Cerebellar nuclear complex (tissue), 1 donor: ENCODE measurements around the gene GRIN3A.
"Not testable (repeated sequence)": the region's sequence is repeated elsewhere in the genome, so short reads cannot be mapped to it uniquely, and the experiment has no call there.

Experiments
- DNase-seq, 2 experiments: peaks; one replicate each; lab custom pipeline; 2025; lab: John Stamatoyannopoulos, UW

The GRIN3A gene

DNA sequence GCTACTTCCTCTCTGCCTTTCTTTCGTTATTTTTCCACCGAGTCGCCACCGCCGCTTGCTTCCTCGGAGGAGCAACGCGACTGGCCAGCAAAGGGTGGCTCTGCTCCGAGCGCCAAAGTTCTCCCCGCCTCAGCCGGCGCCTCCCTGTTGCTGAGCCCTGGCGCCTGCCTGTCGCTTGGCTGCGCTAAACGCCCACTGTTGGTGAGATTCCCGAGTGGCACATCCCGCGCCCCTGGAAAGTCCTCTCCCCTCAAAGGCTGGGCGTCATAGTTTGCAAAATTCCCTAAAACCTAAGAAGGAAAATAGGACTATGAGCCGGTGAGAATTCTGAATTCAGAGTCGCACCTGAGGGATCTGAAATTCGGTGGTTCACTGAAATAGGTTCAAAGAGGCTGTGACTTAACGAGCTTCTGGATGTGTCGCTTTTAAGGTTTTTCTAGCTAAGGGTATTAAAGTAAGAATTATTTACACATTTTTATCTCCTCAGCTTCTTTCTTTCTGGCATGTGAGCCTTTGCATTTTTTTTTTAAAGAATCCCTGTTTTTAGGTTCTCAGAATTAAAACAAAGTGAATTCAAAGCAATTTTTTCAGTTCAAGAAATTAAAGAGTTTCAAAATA lies at the start of gene GRIN3A:
GRIN3A (minus strand) TSS at position 82 of the 618 bp plus-strand sequence. CDS start 668 bp downstream, outside the sequence.
- DNase-seq: no peak

DNA sequence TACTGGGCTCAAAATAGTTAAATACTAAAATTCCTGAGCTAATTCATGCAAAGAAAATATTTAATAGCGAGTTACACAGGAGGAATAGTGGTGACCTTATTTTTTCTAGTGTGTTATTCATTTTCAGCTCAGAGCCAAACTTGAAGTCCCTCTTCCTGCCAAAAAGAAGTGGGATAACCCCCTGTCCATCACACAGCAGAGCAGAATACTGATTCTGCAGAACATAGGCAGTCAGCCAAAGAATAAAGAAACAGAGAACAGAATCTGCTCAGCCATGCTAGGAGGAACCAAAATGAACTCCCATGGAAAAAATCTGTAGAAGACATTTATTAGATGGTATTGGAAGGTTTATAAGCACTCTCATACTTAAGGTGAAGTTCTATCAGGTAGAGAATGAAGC lies 49.4 kb upstream of the GRIN3A start:
- no peak for DNase-seq

DNA sequence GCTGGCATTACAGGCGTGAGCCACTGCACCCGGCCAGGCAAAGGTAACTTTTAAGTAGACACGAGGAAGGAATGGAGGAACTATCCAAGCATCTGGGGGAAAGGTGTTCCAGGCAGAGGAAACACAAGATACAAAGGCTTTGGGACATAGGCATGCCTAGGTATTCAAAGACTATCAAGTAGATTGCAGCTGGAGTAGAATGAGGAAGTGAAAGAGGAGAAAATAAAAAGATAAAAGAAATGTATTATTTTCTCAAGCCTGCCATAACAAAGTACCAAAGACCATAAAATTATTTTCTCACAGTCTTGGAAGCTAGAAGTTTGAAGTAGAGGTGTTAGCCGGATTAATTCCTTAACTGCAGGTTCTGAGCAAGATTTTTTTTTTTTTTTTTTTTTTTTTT lies 39.9 kb upstream of the GRIN3A start:
- no peak for DNase-seq

DNA sequence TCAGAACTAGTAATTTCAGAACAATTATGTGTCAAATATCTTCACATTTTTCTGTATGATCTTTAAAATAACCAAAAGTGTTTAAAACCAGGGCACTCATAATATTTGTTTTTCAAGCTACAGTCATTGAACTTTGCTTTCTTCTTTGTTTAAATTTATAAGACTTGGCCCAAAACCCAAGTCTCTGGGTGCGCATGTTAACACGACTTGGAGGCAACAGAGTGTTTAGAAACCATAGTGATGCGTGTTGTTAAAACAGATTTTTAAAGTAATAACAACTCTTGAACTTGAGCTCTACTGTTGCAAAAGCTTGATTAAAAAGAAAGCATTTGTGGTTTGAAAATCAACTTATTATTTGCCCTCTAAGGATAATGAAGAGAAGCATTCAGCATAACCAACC lies 26.0 kb upstream of the GRIN3A start:
- no peak for DNase-seq

DNA sequence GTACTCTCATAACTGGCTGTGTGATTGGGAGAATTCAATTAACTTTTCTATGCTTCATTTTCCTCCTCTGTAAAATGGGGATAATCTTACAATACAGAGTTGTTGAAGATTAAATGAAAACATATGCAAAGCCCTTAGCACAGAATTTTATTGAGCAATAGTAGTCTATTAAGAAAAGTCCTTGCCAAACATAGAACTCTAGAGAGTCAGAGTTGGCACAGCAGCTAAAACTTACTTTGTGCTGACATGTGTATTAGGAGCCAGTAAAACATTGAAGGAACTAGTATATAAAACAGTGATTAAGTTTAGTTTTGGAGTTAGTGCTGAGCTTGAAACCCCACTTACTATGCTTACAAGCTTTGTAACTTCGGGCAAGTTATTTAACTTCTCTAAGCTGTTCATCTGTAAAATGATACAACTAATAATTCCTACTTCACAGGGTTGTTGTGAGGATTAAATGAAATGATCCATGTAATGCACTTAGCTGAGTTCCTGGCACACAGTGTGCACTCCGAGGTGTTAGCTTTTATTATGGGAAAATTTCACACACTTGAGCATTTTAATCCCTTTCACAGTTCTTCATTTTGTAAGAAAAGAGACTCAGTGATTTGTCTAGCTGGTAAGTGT lies 20.0 kb upstream of the GRIN3A start:
- DNase-seq: no peak

DNA sequence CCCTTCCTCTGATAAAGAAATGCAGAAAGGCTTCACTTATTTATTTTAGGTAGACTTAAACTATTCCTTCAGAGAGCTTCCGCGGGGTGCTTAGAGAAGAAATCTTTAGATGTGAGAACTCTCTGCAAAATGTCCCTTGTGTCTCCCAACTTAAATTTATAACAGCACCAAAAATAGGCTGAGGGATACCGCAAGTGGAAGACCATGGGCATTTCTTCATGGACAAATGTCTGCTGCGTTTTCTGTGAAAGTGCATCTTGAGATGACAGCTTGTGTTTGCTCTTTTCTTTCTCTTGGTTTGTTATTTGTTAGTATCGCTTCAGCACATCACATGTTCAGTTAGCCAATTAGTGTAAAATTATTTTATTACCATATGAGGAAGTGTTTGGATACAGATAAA lies 15.3 kb upstream of the GRIN3A start:
- no peak for DNase-seq

DNA sequence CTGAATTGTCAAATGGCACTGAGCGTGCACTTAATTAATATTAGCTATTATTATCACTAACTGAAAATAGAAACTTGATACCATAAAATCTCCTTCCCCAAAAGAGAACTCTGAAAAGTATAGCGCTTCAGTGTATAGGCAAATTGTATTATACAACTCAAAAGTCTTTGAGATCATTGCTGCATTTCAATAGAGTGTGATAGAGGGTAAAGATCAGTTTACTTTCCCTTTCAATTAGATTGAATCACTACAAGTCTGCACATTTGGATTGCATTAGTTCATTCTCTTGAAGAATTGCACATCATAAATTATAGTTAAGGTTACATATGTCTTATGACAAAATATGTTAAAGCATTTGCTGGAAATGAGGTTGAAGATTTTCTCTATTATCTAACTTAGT lies 13.4 kb upstream of the GRIN3A start:
- no peak for DNase-seq

DNA sequence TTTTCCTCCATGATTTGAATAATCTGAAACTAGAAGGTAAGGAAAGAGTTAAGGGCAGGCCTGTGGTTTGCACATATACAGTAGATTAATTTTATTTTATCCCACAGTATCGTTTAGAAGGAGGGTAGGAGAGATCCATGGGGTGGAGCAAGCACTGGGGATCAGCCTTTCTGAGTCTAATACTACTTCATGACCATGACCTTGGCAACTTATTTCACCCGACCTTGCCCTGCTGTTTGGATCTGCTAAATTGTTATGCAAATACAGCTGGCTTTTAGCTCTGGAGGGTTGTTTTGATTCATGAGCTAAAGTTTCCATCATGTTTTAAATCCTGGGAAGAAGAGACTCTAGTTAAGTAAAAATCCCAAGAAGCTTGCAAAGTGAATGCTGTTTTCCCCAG lies 864 bp upstream of the GRIN3A start:
- DNase-seq: no peak

DNA sequence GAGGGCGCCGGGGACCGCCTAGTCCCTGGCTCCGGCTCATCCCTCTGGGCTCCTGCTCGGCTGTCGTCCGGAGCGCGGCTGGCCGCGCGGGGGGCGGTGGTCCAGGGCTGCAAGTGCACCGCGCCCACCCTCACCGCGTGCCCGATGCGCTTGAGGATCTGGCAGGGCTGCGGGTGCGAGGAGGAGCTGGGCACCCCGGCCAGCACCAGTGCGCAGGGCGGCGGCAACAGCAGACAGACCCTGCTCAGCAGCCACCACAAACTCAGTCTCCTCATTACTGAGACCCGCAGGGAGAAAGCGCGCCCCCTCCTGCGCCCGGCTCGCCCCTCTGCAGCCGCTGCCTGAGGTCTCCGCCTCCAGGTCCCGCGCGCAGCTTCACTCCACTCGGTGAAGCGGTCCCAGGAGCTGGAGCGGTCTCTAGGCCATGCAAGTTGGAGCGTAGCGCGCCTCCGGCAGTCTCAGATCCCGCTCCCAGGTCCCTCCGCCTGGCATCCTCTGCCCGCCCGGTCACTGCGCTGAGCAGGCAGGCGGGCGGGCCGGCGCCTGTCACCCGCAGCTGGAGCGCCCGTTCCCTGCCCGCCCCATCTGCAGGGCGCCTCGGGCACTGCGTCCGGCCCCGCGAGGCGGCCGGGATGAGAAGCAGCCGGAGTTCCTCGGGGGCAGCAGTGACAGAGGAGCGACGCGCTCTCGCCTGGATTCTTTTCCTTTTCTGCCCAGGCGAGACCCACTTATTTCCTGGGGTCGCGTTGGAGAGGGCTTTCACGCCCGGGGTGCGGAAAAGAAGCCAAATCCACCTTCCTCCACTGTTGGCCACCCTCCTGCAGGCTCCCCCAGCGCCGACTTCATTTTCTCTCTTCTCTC lies 512 bp downstream of the GRIN3A start:
- no peak for DNase-seq

DNA sequence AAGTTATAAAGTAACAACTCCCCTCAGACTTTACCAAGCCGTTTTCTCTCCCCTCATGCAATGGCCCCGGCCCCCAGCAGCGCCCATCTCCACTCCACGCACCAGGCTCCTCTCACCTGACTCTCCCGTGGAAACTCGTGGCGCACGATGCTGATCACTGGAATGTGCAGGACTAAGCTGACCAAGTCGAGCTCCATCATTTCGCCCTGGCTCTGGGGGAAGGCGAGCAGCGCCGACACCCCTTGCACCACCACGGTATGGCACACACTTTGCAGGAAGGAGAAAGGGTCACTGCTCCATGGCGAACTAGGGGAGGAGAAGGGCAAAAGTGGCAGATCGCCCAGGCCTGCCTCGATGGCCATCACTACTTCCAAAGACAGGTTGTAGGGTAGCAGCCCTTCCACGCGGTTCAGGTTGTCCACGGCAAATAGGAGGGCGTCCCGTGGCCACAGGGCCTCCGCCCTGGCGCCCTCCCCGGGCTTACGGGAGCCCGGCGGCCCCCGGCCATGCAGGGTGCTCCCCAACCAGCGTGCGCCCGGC lies 1.2 kb downstream of the GRIN3A start:
- no peak for DNase-seq

DNA sequence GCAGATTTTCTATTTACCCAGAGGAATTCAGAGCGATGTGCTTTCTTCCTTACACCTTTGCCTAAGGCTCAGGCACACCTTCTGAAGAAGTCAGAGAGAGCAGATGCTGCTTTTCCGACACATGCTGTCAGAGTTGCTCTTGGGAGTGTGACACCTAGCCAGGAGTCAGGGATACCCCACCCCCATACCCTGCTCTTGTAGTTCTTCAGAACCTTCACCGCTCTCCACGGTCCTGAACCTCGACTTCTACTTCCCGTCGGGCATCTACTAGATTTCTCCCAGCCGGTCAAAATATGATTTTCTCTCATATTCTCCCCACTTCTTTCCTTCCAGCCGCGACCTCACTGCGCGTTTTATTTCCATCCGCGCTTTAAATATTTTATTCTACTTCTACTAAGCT lies 1.7 kb downstream of the GRIN3A start:
- DNase-seq: no peak

DNA sequence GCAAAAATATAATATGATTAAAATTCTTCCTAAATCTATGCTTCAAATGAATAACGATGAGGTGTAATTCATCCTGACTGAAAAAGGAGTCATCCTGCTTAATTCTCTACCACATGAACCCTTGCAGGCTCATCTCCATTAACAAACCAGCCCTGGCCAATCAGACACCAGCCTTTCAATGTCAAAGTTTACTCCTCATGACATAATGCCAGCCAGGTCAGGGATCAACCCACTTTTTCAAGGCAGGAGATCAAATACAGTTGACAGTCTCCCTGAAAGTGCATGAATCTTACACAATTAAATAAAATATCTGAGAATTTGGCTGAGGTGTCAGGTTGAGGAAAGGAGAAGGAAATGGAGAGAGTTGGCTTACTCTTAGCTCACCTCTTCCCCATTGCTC lies 7.0 kb downstream of the GRIN3A start:
- no peak for DNase-seq

DNA sequence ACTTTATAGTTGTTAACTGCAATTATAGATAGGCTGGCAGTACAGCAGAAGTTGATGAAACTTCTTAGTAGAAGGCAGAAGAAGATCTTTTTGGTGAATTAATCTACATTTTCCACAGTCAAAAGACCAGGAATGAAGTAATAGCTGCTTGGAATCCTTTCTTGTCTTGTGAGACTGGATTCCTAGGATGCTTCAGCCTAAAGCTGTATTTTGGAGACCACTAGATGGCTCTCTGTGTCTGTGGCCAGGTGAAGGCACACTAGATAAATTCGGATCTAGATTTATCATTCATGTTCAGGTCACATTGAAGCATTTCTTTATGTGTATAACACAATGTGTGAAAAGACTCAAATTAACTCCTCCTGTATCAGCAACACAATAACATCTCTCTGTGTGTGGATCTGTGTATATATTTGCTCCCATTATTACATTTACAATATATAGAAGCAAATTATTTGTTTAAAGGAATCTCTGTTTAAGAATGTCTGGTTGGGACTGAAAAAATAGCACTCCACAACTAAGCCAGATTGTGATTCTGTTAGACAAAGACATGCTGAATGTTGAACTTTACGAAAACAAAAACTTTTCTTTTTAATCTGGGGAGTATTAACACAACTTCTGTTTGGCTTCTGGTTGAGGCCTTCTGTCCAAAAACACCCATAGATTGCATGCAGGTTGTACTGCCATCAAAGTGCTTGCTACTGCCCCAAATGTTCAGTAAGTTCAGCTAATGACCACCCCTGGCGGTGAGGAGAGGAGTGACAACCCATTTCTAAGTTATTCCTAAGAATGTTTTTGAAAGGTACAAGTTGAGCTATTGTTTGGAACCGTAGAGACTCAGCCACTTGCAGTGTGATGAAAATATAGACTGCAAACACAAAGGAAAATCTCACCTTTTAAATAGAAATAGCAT lies 10.6 kb downstream of the GRIN3A start:
- DNase-seq: no peak

DNA sequence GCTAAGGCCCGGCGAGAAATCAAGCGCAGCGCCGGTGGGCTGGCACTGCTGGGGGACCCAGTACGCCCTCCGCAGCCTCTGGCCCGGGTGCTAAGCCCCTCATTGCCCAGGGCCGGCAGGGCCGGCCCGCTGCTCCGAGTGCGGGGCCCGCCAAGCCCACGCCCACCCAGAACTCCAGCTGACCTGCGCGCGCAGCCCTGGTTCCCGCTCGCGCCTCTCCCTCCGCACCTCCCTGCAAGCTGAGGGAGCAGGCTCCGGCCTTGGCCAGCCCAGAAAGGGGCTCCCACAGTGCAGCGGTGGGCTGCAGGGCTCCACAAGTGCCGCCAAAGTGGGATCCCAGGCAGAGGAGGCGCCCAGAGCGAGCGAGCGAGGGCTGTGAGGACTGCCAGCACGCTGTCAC lies 14.2 kb downstream of the GRIN3A start:
- DNase-seq: not testable (repeated sequence)

DNA sequence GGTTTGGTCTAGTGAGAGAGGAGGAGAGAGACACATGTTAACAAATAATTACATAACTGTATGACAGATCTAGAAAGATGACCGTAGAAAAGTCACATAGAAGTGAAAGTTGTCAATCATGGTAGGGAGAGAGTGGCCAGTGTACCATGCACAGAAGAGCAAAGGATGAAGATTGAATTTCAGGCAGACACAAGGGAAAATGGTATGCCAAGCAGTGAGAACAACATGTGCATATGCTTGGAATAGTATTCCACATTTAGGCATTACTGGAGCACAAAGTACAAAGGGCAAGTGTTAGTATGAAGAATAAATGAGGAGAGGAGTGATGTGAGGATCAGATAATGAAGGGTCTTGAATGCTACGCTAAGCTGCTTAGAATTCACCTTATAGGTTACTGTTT lies 20.3 kb downstream of the GRIN3A start:
- DNase-seq: no peak

DNA sequence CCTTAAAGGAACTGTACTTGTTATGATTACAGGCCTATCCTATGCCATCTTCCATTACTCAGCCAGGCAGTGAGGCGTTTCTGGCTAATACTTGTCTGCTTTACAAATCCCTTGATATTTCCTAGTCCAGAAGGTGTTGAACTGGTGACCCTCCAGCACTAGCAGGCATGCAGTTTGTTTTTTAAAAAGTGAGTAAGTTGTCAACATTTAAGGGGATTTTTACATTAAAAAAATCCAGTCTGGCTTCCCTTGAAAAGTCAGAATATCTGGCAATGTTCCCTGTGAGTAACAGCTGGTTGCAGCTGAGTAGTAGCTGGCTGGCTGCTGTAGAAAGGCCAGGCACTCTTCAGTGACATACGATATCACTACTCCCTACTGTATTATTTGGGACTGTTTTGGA lies 21.8 kb downstream of the GRIN3A start:
- no peak for DNase-seq

DNA sequence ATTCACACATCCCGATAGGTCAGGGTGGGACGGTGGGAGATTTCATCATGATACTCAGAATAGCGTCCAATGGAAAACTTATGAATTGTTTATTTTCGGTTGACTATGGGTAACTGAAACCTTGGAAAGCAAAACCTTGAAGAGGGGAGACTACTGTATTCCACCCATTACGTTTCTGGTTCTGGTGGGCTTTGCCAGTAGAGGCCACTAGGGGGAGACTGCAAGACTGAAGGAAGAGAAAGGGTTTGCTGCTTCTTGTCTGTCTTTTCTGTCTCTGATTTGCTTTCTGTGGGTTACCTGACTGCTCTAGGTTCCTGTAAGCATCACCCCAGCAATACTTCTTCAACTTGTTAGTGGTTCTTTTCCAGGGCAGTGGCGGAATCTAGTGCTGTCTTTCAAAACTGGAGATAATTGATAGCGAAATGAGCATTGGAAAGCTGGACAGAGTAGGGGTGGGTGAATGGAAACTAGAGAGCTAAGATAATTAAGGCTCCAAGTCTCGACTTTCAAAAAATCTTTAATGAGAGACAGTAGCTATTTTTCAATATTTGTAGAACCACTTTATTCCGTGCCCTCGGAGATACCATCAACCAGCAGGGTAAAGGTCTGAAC lies 27.0 kb downstream of the GRIN3A start:
- no peak for DNase-seq

DNA sequence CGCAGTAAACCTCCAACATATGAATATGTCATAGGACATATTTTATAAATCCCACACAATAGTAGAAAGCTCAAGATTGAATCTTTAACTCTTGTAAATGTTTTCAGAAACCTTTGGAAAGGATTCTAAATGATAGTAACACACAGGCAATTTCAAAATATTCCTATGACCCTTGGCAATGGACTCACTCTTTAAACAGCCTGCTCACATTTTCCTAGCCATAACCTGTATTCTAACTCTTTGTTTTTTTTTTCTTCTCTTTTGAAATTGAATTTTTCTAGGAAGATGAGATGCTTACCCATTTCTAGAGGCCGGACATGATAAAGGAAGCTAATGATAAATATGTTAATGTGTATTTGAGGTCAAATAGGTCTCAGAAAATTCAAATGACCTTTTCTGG lies 29.6 kb downstream of the GRIN3A start:
- no peak for DNase-seq

DNA sequence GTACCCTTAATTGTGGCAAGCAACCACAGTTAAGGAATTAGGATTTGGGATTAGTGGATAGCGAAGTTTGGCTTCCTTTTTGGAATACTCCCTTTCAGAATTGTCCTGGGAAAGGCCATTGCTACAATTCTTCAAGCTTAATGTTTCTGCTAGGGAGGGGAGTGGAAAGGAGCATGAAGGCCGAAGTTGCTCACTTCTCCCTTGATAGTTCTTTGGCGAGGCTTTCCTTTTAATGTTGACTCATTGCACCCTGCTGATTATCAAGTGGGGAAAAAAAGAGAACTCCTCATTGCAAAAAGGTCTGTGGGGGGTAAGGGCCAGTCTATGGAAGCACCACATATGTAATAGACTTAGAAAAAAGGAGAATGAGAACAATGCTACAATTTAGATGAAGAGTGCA lies 30.7 kb downstream of the GRIN3A start:
- DNase-seq: no peak

DNA sequence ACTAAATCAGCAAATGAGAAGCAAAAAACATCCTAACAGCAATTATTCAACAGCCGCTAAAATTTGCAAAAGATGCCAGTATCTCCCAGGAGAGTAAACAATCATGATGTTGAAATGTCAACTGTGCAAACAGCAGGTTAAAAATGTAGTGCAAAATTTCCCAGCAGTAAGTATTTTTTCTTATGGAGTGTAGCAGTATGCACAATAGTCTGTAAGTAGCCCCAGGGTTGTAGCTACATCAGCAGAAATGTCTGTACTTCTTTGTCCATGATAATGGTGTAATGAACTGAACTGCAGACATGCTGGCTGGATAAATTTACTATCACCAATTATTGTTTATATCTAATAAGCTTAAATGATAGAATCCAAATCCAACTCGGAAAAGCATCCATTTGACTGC lies 31.4 kb downstream of the GRIN3A start:
- no peak for DNase-seq

DNA sequence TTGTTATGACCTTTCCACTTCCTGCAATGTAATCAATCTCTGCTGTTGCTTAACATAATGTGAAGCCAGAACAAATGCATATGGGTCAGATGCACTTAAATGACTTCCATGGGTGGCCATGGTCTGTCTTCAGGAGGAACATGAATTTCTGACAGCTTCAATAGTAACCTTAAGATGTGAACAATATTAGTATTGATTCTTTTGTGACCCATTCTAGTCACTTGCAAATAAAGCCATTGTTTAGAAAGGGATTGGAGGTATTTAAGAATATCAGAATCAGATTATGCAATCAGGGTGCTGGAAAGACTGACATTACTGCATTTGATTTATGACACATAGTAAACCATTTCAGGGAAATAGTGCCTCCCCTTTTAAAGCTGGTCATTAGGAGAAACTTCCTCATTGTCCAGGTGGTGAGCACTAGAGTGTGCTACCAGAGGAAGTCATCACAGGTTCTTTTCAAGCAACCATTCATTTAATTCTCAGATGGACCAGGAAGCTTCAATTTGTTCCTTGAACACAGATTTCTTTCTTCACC lies 32.1 kb downstream of the GRIN3A start:
- no peak for DNase-seq
